PC-9 (cell line): ENCODE results near the gene ESR1. TPM values are rescaled to one million over a fixed set of nuclear protein-coding genes. Genes with fewer than 3 reads are reported as not detected.

Source experiments
- BruUV-seq: library from RNA; stranded (reverse); fragments of 400-500 nt; replicated peaks from 2 replicates; lab custom pipeline; 2021; lab: Mats Ljungman, UMichigan
- CTCF ChIA-PET: fragments of 300-600 bp; sonication (Branson Sonifier 250); formaldehyde crosslinking; loops from one replicate; lab custom pipeline; 2022; ENCODE audit warnings: antibody characterized with exemption; lab: Charles Lee
- POLR2A ChIA-PET: fragments of 300-600 bp; sonication (Branson Sonifier 250); formaldehyde crosslinking; loops from one replicate; lab custom pipeline; 2022; ENCODE audit warnings: antibody characterized with exemption; ENCODE audit not compliant: unreplicated experiment; lab: Charles Lee
- DNase-seq, 2 experiments: peaks; one replicate each; pipeline versions ENCODE4 v3.0.0 to v3.0.0-alpha.2; 2015 to 2022; ENCODE audit warnings: mixed read lengths in 1 of 2
- H2AFZ ChIP-seq: fragments of 200-600 bp; sonication (generic); 2 replicates; pipeline ENCODE4 v1.8.1; 2017; ENCODE audit warnings: antibody characterized with exemption
- H3F3A ChIP-seq: fragments of 200-600 bp; sonication (generic); 2 replicates; pipeline ENCODE4 v1.8.1; 2017; ENCODE audit warnings: antibody characterized with exemption, mild to moderate bottlenecking, low read depth; ENCODE audit not compliant: insufficient read depth
- H3K27ac ChIP-seq: fragments of 200-600 bp; sonication (generic); 2 replicates; pipeline ENCODE4 v1.6.1; 2016; ENCODE audit warnings: mixed run types
- H3K27me3 ChIP-seq: fragments of 200-600 bp; sonication (generic); 2 replicates; pipeline ENCODE4 v1.6.1; 2016; ENCODE audit warnings: low read depth, mixed run types; ENCODE audit not compliant: insufficient read depth
- H3K36me3 ChIP-seq: fragments of 200-600 bp; sonication (generic); 2 replicates; pipeline ENCODE4 v1.6.1; 2016; ENCODE audit warnings: low read depth, mixed run types
- H3K4me1 ChIP-seq: fragments of 200-600 bp; sonication (generic); replicated peaks from 2 replicates; pipeline ENCODE4 v1.6.1; 2016; ENCODE audit warnings: mixed run types; ENCODE audit not compliant: insufficient read depth
- H3K4me2 ChIP-seq: fragments of 200-600 bp; sonication (generic); 2 replicates; pipeline ENCODE4 v1.6.1; 2017; ENCODE audit warnings: mixed run types
- H3K4me3 ChIP-seq: fragments of 200-600 bp; sonication (generic); 2 replicates; pipeline ENCODE4 v1.6.1; 2016; ENCODE audit warnings: mixed run types
- H3K79me2 ChIP-seq: fragments of 200-600 bp; sonication (generic); 2 replicates; pipeline ENCODE4 v1.6.1; 2017; ENCODE audit warnings: low read depth, mixed run types
- H3K9me2 ChIP-seq: fragments of 200-600 bp; sonication (generic); 2 replicates; pipeline ENCODE4 v1.8.1; 2017; ENCODE audit warnings: mild to moderate bottlenecking; ENCODE audit not compliant: insufficient read depth
- H3K9me3 ChIP-seq: fragments of 200-600 bp; sonication (generic); 2 replicates; pipeline ENCODE4 v1.8.1; 2016; ENCODE audit warnings: low read depth; ENCODE audit not compliant: insufficient read depth
- H4K20me1 ChIP-seq: fragments of 200-600 bp; sonication (generic); 2 replicates; pipeline ENCODE4 v1.8.1; 2017; ENCODE audit not compliant: insufficient read depth
- EZH2 ChIP-seq: fragments of 200-600 bp; sonication (generic); IDR thresholded peaks from 2 replicates; pipeline ENCODE4 v1.8.0; 2017; ENCODE audit warnings: antibody characterized with exemption, low read depth
- intact Hi-C: fragments of 100-400 bp; cut with micrococcal nuclease; formaldehyde crosslinking; loops from one replicate; pipeline ENCODE4 v1.10.0; 2022; ENCODE audit not compliant: unreplicated experiment
- total RNA-seq: library from RNA; stranded (reverse); gene quantifications from 2 replicates; pipeline ENCODE4 v1.2.3, GENCODE V29; 2021
- TF ChIP-seq, protein P1 (sequence below): fragments of 200-600 bp; sonication (generic); conservative IDR thresholded peaks from 2 replicates; pipeline ENCODE4 v1.6.1; 2017; ENCODE audit warnings: mixed run types, antibody characterized with exemption, mild to moderate bottlenecking, moderate library complexity

ESR1 gene
- total RNA-seq, 1 experiment from 2014 or later = 1.5 TPM

DNA sequence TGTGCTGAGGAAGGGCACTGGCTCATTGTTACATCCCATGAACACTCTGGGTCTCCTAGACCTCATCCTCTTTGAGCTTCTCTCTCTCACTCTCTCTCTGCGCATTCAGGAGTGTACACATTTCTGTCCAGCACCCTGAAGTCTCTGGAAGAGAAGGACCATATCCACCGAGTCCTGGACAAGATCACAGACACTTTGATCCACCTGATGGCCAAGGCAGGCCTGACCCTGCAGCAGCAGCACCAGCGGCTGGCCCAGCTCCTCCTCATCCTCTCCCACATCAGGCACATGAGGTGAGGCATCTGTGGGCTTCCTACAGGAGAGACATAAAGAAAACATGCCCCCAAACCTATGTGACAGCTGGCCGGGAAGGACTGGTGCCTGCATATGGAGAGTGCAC, 286.8 kb downstream of the ESR1 start:
- Histone ChIP-seq H2AFZ (no peak overlapping the region), H4K20me1 (no peaks in the 10 kb centered on the region), H3K4me1 (peaks cover 69% of the 10 kb centered on the region), H3K9me3 (peaks cover 8% of the 10 kb centered on the region; the same call in 1 of the 2 replicates), H3K9me2 (no peaks in the 10 kb centered on the region), H3F3A (peaks cover 30% of the 10 kb centered on the region; the same call in 1 of the 2 replicates), H3K36me3 (no peaks in the 10 kb centered on the region), H3K27ac (peak overlapping the region; percentile 86), H3K4me2 (0 out of 2 replicates have a peak overlapping the region, but pooled peaks have one; percentile 23), H3K79me2 (no peaks in the 10 kb centered on the region), H3K27me3 (no peaks in the 10 kb centered on the region), H3K4me3 (no peak overlapping the region)
- intact Hi-C loops = no loop called here
- CTCF ChIA-PET = interaction anchor here (0.7 kb wide), 1 partner anchor 15 kb away, joined by 4 read pairs; no protein-coding TSS in a partner anchor
- no peak for TF ChIP-seq EZH2
- TF ChIP-seq, protein P1, sequence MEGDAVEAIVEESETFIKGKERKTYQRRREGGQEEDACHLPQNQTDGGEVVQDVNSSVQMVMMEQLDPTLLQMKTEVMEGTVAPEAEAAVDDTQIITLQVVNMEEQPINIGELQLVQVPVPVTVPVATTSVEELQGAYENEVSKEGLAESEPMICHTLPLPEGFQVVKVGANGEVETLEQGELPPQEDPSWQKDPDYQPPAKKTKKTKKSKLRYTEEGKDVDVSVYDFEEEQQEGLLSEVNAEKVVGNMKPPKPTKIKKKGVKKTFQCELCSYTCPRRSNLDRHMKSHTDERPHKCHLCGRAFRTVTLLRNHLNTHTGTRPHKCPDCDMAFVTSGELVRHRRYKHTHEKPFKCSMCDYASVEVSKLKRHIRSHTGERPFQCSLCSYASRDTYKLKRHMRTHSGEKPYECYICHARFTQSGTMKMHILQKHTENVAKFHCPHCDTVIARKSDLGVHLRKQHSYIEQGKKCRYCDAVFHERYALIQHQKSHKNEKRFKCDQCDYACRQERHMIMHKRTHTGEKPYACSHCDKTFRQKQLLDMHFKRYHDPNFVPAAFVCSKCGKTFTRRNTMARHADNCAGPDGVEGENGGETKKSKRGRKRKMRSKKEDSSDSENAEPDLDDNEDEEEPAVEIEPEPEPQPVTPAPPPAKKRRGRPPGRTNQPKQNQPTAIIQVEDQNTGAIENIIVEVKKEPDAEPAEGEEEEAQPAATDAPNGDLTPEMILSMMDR = no peak
- POLR2A ChIA-PET = no interaction called here
- no peak for DNase-seq
- no TSS peak for BruUV-seq

DNA sequence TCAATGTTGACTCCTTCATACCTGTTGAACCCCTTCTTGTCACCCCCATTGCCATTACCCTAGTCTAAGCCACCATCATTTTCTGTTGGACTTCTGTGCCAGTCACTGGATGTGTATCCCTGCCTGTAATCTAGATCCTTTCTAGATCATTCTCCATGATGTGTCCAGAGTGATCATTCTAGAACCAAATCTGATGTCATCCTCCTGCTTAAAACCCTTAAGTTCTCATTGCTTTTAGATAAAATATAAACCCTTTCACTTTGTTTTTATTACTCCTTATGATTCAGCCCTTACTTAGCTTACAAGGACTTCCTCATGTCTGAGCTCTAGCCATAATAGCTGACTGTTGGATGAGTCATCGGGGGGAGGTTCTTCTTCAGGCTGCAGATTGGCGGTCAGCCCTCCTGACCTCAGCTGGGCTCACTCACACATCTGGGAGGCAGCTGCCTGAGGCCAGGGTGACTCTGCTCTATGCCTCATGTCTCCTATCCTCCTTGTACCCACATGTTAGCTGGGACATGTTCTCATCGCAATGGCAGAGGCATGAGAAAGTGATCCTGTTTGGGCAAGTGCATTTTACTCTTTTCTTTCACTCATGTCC, 287.6 kb downstream of the ESR1 start:
- POLR2A ChIA-PET = interaction anchor here (0.7 kb wide), 1 partner anchor 17 kb away, joined by 3 read pairs; no protein-coding TSS in a partner anchor
- Histone ChIP-seq H2AFZ (no peak overlapping the region), H3K4me1 (peaks cover 72% of the 10 kb centered on the region), H3K36me3 (no peaks in the 10 kb centered on the region), H3K79me2 (no peaks in the 10 kb centered on the region), H3K4me3 (no peak overlapping the region), H3K27me3 (no peaks in the 10 kb centered on the region), H3K9me2 (no peaks in the 10 kb centered on the region), H3K4me2 (peak overlapping the region; percentile 23; the same call in 1 of the 2 replicates), H3F3A (peaks cover 37% of the 10 kb centered on the region; the same call in 1 of the 2 replicates), H3K27ac (peak overlapping the region; percentile 86), H4K20me1 (no peaks in the 10 kb centered on the region), H3K9me3 (peaks cover 8% of the 10 kb centered on the region; the same call in 1 of the 2 replicates)
- intact Hi-C loops = loop anchor here (1.0 to 5.0 kb wide), 2 partner anchors 43 to 194 kb away; no protein-coding TSS in a partner anchor
- CTCF ChIA-PET = interaction anchor here (0.7 kb wide), 1 partner anchor 16 kb away, joined by 4 read pairs; no protein-coding TSS in a partner anchor
- BruUV-seq = no TSS peak
- peak; percentile 64 to 95 for DNase-seq
- no peak for TF ChIP-seq EZH2
- TF ChIP-seq, protein P1 = no peak

DNA sequence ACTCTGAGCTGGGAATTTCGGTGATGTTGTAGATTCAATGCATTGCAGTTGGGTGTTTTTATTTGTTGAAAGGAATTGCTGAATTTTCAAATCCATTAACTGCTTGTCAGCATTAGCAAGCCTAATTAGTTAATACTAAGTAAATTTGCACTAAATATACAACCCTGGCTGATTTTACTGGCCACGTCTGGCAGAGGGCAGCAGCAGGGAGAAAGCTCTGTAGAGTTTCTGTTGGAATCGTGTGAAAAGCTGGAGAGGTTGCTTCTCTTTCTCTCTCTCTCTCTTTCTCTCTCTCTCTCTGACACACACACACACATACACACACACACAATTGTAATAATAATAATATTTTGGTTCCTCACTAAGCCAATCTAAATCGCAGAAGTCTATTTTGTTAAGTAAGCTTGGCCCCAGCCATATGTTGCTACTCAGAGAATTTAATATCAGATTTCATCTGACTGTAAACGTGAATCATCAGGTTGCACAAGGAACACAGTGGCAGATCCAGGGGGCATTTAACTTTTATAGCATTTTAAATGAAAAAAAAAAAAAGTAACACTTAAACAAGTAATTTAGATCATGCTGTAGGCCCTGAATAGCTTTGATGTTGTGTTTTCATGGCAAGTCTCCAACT, 289.5 kb downstream of the ESR1 start:
- BruUV-seq = no TSS peak
- H3K4me2 ChIP-seq = peak overlapping the region; percentile 59
- CTCF ChIA-PET = no interaction called here
- no peaks in the 10 kb centered on the region for H3K36me3 ChIP-seq
- H3K4me1 ChIP-seq = peaks cover 76% of the 10 kb centered on the region
- H3F3A ChIP-seq = peaks cover 40% of the 10 kb centered on the region
- no peaks in the 10 kb centered on the region for H3K9me2 ChIP-seq
- H3K27me3 ChIP-seq = no peaks in the 10 kb centered on the region
- POLR2A ChIA-PET = interaction anchor here (0.5 to 0.6 kb wide), 2 partner anchors 183 to 1253 kb away, joined by 3 to 7 read pairs; no protein-coding TSS in a partner anchor
- peaks cover 8% of the 10 kb centered on the region; the same call in 1 of the 2 replicates for H3K9me3 ChIP-seq
- no peaks in the 10 kb centered on the region for H4K20me1 ChIP-seq
- DNase-seq = peak in 1 of 2 experiments; percentile 67
- H3K79me2 ChIP-seq = no peaks in the 10 kb centered on the region
- H3K4me3 ChIP-seq = no peak overlapping the region
- peak overlapping the region; percentile 57 for H3K27ac ChIP-seq
- intact Hi-C loops = loop anchor here (5.0 kb wide), 1 partner anchor 45 kb away; no protein-coding TSS in a partner anchor
- no peak overlapping the region for H2AFZ ChIP-seq
- TF ChIP-seq EZH2 = no peak
- TF ChIP-seq, protein P1 = 0 out of 2 replicates have a peak, but pooled peaks have one; percentile 14
